Naive thymus-derived CD8-positive, alpha-beta T cell (primary cell): ENCODE data around the gene TP53RK. TPM values are rescaled to one million over a fixed set of nuclear protein-coding genes. Genes with fewer than 3 reads are reported as not detected.

Experiments used
- ATAC-seq, 2 donors: fragments of 150-1000 bp; cut with Tn5 transposase in 1 of 2; sonication (Bioruptor Pico), chemical (Tn5 transposase) in 1 of 2; 1 replicate in 1 of 2; 2 replicates in 1 of 2; pipeline ENCODE4 v1.10.0; 2021; ENCODE audit warnings: mild to moderate bottlenecking in 2 of 2, moderate library complexity in 2 of 2
- POLR2A ChIA-PET: fragments of 350-600 bp; sonication (Branson Sonifier 250); formaldehyde crosslinking; loops from one replicate; lab custom pipeline; 2021; ENCODE audit warnings: antibody characterized with exemption; lab: Charles Lee
- DNase-seq, 10 donors: peaks; one replicate each; pipeline versions ENCODE4 v3.0.0 to v3.0.0-alpha.2; 2020 to 2022
- H3K27ac Mint-ChIP-seq, 10 donors: one replicate each; pipeline ENCODE4 v1.8.0; 2020 to 2022; ENCODE audit warnings: mild to moderate bottlenecking in 10 of 10, mixed read lengths in 10 of 10, moderate library complexity in 4 of 10, inconsistent platforms in 1 of 10
- H3K27me3 Mint-ChIP-seq, 5 donors: one replicate each; pipeline ENCODE4 v1.8.0; 2021 to 2022; ENCODE audit warnings: mixed read lengths in 5 of 5
- H3K36me3 Mint-ChIP-seq, 3 donors: one replicate each; pipeline ENCODE4 v1.8.0; 2020 to 2022; ENCODE audit warnings: mixed read lengths in 3 of 3, mild to moderate bottlenecking in 2 of 3, inconsistent platforms in 1 of 3
- H3K4me1 Mint-ChIP-seq, 4 donors: one replicate each; pipeline ENCODE4 v1.8.0; 2021 to 2022; ENCODE audit warnings: mixed read lengths in 4 of 4
- H3K4me3 Mint-ChIP-seq, 10 donors: one replicate each; pipeline ENCODE4 v1.8.0; 2020 to 2022; ENCODE audit warnings: mild to moderate bottlenecking in 10 of 10, mixed read lengths in 10 of 10, moderate library complexity in 6 of 10, inconsistent platforms in 1 of 10
- H3K9me3 Mint-ChIP-seq, 9 donors: one replicate each; pipeline ENCODE4 v1.8.0; 2020 to 2022; ENCODE audit warnings: mixed read lengths in 9 of 9, mild to moderate bottlenecking in 3 of 9, inconsistent platforms in 1 of 9, moderate library complexity in 1 of 9
- polyA plus RNA-seq, 3 donors: library from polyadenylated mRNA; unstranded; fragments of 300-500 nt; fragmentation: Illumina TruSeq; gene quantifications; one replicate each; pipeline ENCODE4 v1.2.3, GENCODE V29; 2021
- total RNA-seq, 8 experiments: library from RNA in 2 of 8; stranded (reverse) in 2 of 8; gene quantifications; one replicate each; pipeline ENCODE4 v1.2.3 and lab custom pipeline; 2021 to 2026

TP53RK gene
- total and polyA plus RNA-seq, 5 experiments from 2014 or later, result 10.9 to 24.5 (median 15.2) TPM

GRCh38 chr20:46638134-46638897, 50.9 kb downstream of the TP53RK start:
- Mint-ChIP-seq H3K36me3 (no peaks in the 10 kb centered on the region), H3K27ac (no peak overlapping the region), H3K9me3 (no peaks in the 10 kb centered on the region), H3K27me3 (peaks cover 0 to 62% (median 24%) of the 10 kb centered on the region in 5 donors), H3K4me3 (no peak overlapping the region), H3K4me1 (no peaks in the 10 kb centered on the region)
- DNase-seq, result no peak
- POLR2A ChIA-PET, result no interaction called here
- ATAC-seq, result no peak

DNA sequence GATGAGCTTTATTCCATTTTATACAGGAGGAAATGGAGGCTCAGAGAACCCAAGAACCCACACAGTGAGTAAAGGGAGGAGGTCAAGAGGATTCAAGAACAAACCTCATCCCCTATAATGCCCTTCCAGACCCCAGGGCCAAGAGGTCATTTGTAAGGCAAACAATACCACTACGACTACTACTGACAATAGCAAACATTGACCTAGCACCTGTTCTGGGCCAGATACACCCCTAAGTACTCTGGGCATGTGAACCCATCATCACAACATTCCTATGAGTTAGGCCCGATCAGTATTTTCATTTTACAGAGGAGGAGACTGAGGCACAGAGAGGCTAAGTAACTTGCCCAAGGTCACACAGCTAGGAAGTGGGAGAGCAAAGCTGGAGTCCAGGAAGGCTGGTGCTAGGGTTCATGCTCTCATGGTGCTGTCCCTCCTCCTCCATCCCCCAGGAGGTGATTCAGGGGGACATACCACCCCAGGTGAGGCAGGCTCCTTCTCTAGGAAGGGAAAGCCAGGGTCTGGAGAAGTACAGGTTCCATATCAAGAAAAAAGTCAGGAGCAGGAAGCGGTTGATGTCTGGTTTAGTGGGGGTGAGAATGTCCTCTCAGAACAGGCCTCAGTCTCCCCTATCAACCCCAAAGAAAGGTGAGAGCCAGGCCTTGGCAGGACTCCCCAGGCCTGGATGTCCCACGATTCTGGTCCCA, 51.7 kb downstream of the TP53RK start:
- H3K27me3 Mint-ChIP-seq, result peaks cover 3 to 62% (median 24%) of the 10 kb centered on the region in 5 donors

GRCh38 chr20:46637020-46637419, 52.2 kb downstream of the TP53RK start:
- Mint-ChIP-seq H3K27me3 (peaks cover 3 to 61% (median 22%) of the 10 kb centered on the region in 5 donors), H3K4me3 (no peak overlapping the region), H3K36me3 (no peaks in the 10 kb centered on the region)

More for the DNA sequence above, 51.7 kb downstream of the TP53RK start:
- ATAC-seq, result no peak
- Mint-ChIP-seq H3K4me3 (no peak overlapping the region), H3K36me3 (no peaks in the 10 kb centered on the region), H3K9me3 (no peaks in the 10 kb centered on the region), H3K27ac (no peak overlapping the region), H3K4me1 (no peaks in the 10 kb centered on the region)
- POLR2A ChIA-PET, result no interaction called here
- DNase-seq, result no peak

GRCh38 chr20:46636514-46636913, 52.7 kb downstream of the TP53RK start:
- Mint-ChIP-seq H3K27ac (no peak overlapping the region), H3K27me3 (peaks cover 3 to 58% (median 23%) of the 10 kb centered on the region in 5 donors), H3K9me3 (no peaks in the 10 kb centered on the region), H3K36me3 (no peaks in the 10 kb centered on the region), H3K4me1 (no peaks in the 10 kb centered on the region), H3K4me3 (no peak overlapping the region)
- DNase-seq, result no peak
- POLR2A ChIA-PET, result no interaction called here
- no peak for ATAC-seq

More at GRCh38 chr20:46637020-46637419, 52.2 kb downstream of the TP53RK start:
- POLR2A ChIA-PET, result no interaction called here
- Mint-ChIP-seq H3K4me1 (no peaks in the 10 kb centered on the region), H3K27ac (no peak overlapping the region), H3K9me3 (no peaks in the 10 kb centered on the region)
- no peak for ATAC-seq
- DNase-seq, result no peak

GRCh38 chr20:46635514-46636136, 53.6 kb downstream of the TP53RK start:
- ATAC-seq, result no peak
- Mint-ChIP-seq H3K4me1 (no peaks in the 10 kb centered on the region), H3K9me3 (peaks cover 0 to under 1% (median 0%) of the 10 kb centered on the region in 9 donors), H3K27ac (no peak overlapping the region), H3K27me3 (peaks cover 3 to 52% (median 21%) of the 10 kb centered on the region in 5 donors), H3K4me3 (no peak overlapping the region), H3K36me3 (peaks cover 0 to under 1% (median 0%) of the 10 kb centered on the region in 3 donors)
- POLR2A ChIA-PET, result no interaction called here
- no peak for DNase-seq

DNA sequence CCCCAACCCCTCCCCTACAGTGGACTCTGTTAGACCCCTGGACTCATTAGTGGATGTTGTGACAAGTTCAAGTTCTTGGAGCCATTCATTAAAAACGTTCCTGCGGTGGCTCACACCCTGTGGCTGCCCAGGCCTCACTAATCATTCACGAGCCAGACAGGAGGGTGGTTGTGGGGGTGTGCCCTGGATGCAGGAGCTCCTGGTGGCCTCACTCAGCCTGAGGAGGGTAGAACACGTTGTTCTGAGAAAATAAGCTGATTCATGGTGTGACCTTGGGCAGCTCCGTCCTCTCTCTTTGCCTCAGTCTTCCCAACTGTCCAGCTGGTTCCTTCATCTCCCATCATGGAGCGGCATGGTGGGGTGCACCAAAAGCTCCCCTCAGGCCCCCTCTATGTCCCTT, 54.7 kb downstream of the TP53RK start:
- Mint-ChIP-seq H3K27me3 (peaks cover 7 to 57% (median 26%) of the 10 kb centered on the region in 5 donors), H3K36me3 (peaks cover 0 to 10% (median 2%) of the 10 kb centered on the region in 3 donors), H3K4me3 (no peak overlapping the region), H3K9me3 (peaks cover 0 to 12% (median 5%) of the 10 kb centered on the region in 9 donors), H3K4me1 (no peaks in the 10 kb centered on the region), H3K27ac (no peak overlapping the region)
- no peak for DNase-seq
- ATAC-seq, result no peak
- POLR2A ChIA-PET, result no interaction called here

Other genes with a start within 250 kb of the TP53RK start
- gene ZNF334, start 175.9 kb downstream of the TP53RK start, total RNA-seq, result under 1 TPM; 0.81 to 0.91 TPM
- gene ZNF334, start 175.9 kb downstream of the TP53RK start, polyA plus RNA-seq, result under 1 TPM in 1 of 3 donors, not detected in 2; 0.26 TPM
- gene OCSTAMP, start 138.8 kb downstream of the TP53RK start, total RNA-seq, result not detected
- not detected for gene OCSTAMP, start 138.8 kb downstream of the TP53RK start, polyA plus RNA-seq
- under 1 TPM in 1 of 2 experiments, not detected in 1; 0.31 TPM for gene SLC13A3, start 38.0 kb downstream of the TP53RK start, total RNA-seq
- gene SLC13A3, start 38.0 kb downstream of the TP53RK start, polyA plus RNA-seq, result not detected
- gene SLC2A10, start 20.2 kb upstream of the TP53RK start, total RNA-seq, result under 1 TPM in 1 of 2 experiments, not detected in 1; 0.83 TPM
- not detected for gene SLC2A10, start 20.2 kb upstream of the TP53RK start, polyA plus RNA-seq
- gene EYA2, start 205.4 kb upstream of the TP53RK start, total RNA-seq, result not detected
- gene EYA2, start 205.4 kb upstream of the TP53RK start, polyA plus RNA-seq, result not detected